A673 (cell line): ENCODE measurements around the gene ARAP2. TPM values are rescaled to one million over a fixed set of nuclear protein-coding genes. Genes with fewer than 3 reads are reported as not detected.

ENCODE experiments used
- BruUV-seq: library from RNA; stranded (reverse); fragments of 400-500 nt; replicated peaks from 2 replicates; lab custom pipeline; 2021; lab: Mats Ljungman, UMichigan
- CTCF ChIA-PET: fragments of 300-600 bp; sonication (Branson Sonifier 250); formaldehyde crosslinking; loops from one replicate; lab custom pipeline; 2022; ENCODE audit warnings: antibody characterized with exemption; lab: Charles Lee
- POLR2A ChIA-PET: fragments of 300-600 bp; sonication (Branson Sonifier 250); formaldehyde crosslinking; loops from one replicate; lab custom pipeline; 2022; ENCODE audit warnings: antibody characterized with exemption; ENCODE audit not compliant: low non-redundant PET; lab: Charles Lee
- DNase-seq: peaks from one replicate; pipeline ENCODE4 v3.0.0-alpha.2; 2015; ENCODE audit warnings: low spot score
- H3K27ac ChIP-seq: fragments of 200-600 bp; sonication (generic); 2 replicates; pipeline ENCODE4 v1.5.1; 2016; ENCODE audit warnings: mixed run types, low read depth, mild to moderate bottlenecking, mixed read lengths, antibody characterized with exemption, low read length; ENCODE audit not compliant: poor library complexity, severe bottlenecking
- H3K27me3 ChIP-seq: fragments of 200-600 bp; sonication (generic); replicated peaks from 2 replicates; pipeline ENCODE4 v1.6.1; 2017; ENCODE audit warnings: mixed run types, low read depth, mild to moderate bottlenecking, mixed read lengths, antibody characterized with exemption, low read length; ENCODE audit not compliant: insufficient read depth, poor library complexity
- H3K36me3 ChIP-seq: fragments of 200-600 bp; sonication (generic); 2 replicates; pipeline ENCODE4 v1.6.1; 2016; ENCODE audit warnings: mixed run types, mild to moderate bottlenecking, mixed read lengths, antibody characterized with exemption, low read length; ENCODE audit not compliant: insufficient read depth, poor library complexity, severe bottlenecking
- H3K4me1 ChIP-seq: fragments of 200-600 bp; sonication (generic); 2 replicates; pipeline ENCODE4 v1.6.1; 2017; ENCODE audit warnings: mixed run types, mild to moderate bottlenecking, mixed read lengths, antibody characterized with exemption, low read length; ENCODE audit not compliant: insufficient read depth, poor library complexity, severe bottlenecking
- H3K4me3 ChIP-seq: fragments of 200-600 bp; sonication (generic); 2 replicates; pipeline ENCODE4 v1.5.1; 2016; ENCODE audit warnings: low read depth, mixed run types, mild to moderate bottlenecking, mixed read lengths, low read length; ENCODE audit not compliant: poor library complexity, severe bottlenecking
- H3K9me3 ChIP-seq: fragments of 200-600 bp; sonication (generic); 2 replicates; pipeline ENCODE4 v1.6.1; 2016; ENCODE audit warnings: mixed run types, low read depth, mild to moderate bottlenecking, mixed read lengths, antibody characterized with exemption, low read length; ENCODE audit not compliant: poor library complexity, severe bottlenecking
- EZH2 ChIP-seq: fragments of 200-600 bp; sonication (generic); IDR thresholded peaks from 2 replicates; pipeline ENCODE4 v1.6.1; 2017; ENCODE audit warnings: borderline replicate concordance, low read depth, mild to moderate bottlenecking, mixed read lengths, antibody characterized with exemption, low read length; ENCODE audit not compliant: poor library complexity, severe bottlenecking
- intact Hi-C: fragments of 100-400 bp; cut with micrococcal nuclease; formaldehyde crosslinking; loops from one replicate; pipeline ENCODE4 v1.10.0; 2022; ENCODE audit not compliant: unreplicated experiment
- total RNA-seq: library from RNA; stranded (reverse); gene quantifications from 2 replicates; pipeline ENCODE4 v1.2.3, GENCODE V29; 2021
- TF ChIP-seq, protein P1 (sequence below): fragments of 300-800, 200-600 bp; sonication (generic); conservative IDR thresholded peaks from 2 replicates; pipeline ENCODE4 v1.5.1; 2017; ENCODE audit warnings: low read depth, mild to moderate bottlenecking, antibody characterized with exemption, low read length, moderate library complexity, mixed read lengths

Gene ARAP2
- total RNA-seq, 1 experiment from 2014 or later, result 0.06 TPM

GRCh38 chr4:36091997-36092396 is 152.3 kb downstream of the ARAP2 start:
- no peaks in the 10 kb centered on the region for H3K36me3 ChIP-seq
- peaks cover 5% of the 10 kb centered on the region for H3K9me3 ChIP-seq
- no peak for DNase-seq
- no peak overlapping the region for H3K4me3 ChIP-seq
- no peaks in the 10 kb centered on the region for H3K4me1 ChIP-seq
- H3K27ac ChIP-seq, result no peak overlapping the region
- POLR2A ChIA-PET, result no interaction called here
- no TSS peak for BruUV-seq
- intact Hi-C loops, result no loop called here
- H3K27me3 ChIP-seq, result no peaks in the 10 kb centered on the region
- TF ChIP-seq, protein P1, sequence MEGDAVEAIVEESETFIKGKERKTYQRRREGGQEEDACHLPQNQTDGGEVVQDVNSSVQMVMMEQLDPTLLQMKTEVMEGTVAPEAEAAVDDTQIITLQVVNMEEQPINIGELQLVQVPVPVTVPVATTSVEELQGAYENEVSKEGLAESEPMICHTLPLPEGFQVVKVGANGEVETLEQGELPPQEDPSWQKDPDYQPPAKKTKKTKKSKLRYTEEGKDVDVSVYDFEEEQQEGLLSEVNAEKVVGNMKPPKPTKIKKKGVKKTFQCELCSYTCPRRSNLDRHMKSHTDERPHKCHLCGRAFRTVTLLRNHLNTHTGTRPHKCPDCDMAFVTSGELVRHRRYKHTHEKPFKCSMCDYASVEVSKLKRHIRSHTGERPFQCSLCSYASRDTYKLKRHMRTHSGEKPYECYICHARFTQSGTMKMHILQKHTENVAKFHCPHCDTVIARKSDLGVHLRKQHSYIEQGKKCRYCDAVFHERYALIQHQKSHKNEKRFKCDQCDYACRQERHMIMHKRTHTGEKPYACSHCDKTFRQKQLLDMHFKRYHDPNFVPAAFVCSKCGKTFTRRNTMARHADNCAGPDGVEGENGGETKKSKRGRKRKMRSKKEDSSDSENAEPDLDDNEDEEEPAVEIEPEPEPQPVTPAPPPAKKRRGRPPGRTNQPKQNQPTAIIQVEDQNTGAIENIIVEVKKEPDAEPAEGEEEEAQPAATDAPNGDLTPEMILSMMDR, result no peak
- no peak for TF ChIP-seq EZH2
- CTCF ChIA-PET, result no interaction called here

DNA sequence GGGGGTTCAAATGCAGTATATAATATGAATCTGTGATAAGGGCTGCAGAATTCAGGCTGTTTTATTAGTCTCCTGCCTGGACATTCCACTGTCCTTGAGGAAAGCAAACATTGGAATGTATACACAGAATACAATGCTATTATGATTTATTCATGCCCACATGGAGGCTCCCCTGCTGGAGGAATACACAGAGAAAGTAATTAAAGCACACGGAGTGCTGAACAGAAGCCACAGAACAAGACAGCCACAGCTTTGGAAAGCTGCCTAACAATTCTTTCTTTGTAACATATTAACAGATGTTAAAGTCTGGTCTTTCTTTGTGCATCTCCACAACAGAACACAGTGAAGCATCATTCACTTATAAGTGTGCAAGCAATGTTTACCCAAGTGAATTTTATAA is 155.8 kb downstream of the ARAP2 start:
- H3K36me3 ChIP-seq, result no peaks in the 10 kb centered on the region

GRCh38 chr4:36086261-36086786 is 158.0 kb downstream of the ARAP2 start:
- no peak for TF ChIP-seq EZH2
- TF ChIP-seq, protein P1, result no peak
- Histone ChIP-seq H3K27me3 (no peaks in the 10 kb centered on the region), H3K27ac (no peak overlapping the region), H3K9me3 (no peaks in the 10 kb centered on the region), H3K36me3 (no peaks in the 10 kb centered on the region), H3K4me3 (no peak overlapping the region), H3K4me1 (no peaks in the 10 kb centered on the region)
- DNase-seq, result no peak
- POLR2A ChIA-PET, result no interaction called here
- intact Hi-C loops, result no loop called here
- BruUV-seq, result no TSS peak
- CTCF ChIA-PET, result no interaction called here

More for the DNA sequence above, 155.8 kb downstream of the ARAP2 start:
- Histone ChIP-seq H3K4me3 (no peak overlapping the region), H3K9me3 (no peaks in the 10 kb centered on the region), H3K27ac (no peak overlapping the region), H3K4me1 (no peaks in the 10 kb centered on the region), H3K27me3 (no peaks in the 10 kb centered on the region)
- TF ChIP-seq, protein P1, result no peak
- no peak for TF ChIP-seq EZH2
- no TSS peak for BruUV-seq
- no peak for DNase-seq
- intact Hi-C loops, result no loop called here
- ChIA-PET CTCF (no interaction called here), POLR2A (no interaction called here)
